ENCODE results near the gene TIE1.

The TIE1 gene

DNA sequence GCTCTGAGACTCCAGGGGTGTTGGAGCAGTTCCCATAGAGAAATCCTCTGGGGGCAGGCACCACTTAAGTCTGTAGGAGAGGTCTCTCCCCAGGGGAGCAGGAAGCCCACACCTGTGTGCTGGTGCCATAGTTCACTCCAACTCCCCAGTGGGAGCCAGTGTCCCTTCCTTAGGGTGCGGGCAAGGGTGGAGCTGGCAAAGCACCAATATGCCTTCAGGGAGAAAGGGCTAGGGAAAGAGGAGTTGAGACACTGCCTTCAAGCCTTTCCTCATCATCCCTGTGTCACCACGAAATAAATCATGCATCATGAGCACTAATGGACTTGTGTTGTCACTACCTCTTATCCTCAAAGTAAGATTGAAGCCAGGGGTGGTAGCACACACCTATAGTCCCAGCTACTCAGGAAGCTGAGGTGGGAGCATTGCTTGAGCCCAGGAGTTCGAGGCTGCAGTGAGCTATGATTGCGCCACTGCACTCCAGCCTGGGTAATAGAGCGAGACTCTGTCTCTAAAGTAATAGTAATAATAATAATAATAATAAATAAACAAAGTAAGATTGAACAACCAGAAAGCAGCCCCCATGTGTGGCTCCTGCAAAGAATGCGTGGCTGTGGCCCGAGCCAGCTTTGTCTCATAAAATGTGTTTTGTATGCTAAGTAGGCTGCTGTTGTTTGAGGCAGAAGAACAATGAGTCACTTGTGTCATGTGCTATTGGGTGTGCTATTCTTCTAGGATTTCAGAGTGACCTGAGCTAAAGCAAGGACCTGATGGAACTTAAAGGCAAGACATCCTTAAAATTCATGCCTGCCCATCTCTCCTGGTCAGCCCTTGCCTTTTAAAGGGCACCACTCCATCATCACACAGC lies 6.7 kb upstream of the TIE1 start:
- no peak for DNase-seq (ENCODE audit: low read depth)

DNA sequence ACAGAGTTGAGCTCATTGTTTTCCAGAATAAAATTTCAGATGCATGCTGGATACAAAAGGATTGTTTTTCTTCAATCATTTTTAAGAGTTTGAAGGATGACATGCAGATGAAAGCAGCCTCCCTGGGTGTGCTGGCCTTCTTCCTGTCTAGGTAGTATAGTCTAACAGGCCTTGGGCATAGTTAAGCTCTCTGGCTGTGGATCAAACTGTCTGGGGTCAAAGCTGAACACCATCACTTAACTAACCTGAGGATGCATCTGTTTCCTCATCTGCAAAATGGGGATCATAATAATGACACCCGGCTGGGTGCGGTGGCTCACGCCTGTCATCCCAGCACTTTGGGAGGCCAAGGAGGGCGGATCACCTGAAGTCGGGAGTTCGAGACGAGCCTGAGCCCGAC lies 6.0 kb upstream of the TIE1 start:
- DNase-seq (ENCODE audit: low read depth), result no peak

DNA sequence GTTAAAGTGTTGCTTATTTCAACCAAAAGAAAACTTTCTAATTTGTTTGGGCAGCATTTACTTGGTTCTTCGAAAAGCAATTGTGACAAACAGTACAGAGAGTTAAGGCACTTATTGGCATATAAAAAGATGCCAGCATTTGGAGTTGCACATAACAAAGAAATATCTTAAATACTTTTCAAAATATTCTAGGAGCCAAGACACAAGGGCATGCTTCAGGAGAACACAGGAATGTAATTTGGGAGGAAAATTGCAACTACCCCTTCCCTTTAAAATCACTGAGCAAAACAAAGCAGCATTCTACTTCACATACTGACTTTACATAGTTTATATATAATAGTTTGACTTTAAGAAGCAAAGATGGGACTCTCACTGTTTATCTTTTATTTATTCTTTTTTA lies 4.6 kb upstream of the TIE1 start:
- no peak for DNase-seq (ENCODE audit: low read depth)

DNA sequence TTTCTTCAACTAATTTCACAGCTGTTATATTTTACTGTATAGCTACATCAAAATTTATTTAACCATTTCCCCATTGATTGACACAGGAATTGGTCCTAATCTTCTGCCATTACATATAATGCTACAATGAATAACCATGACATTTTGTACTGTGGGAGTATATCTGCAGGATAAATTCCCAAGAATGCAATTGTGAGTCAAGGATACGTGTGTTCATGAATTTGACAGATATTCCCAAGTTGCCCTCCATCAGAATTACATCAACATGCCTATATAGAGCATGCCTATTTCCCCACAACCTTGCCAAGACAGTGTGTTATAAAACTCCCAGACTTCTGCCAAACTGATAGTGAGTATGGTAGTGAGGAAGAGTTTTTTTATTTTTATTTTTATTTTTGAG lies 2.7 kb upstream of the TIE1 start:
- DNase-seq (ENCODE audit: low read depth), result no peak

DNA sequence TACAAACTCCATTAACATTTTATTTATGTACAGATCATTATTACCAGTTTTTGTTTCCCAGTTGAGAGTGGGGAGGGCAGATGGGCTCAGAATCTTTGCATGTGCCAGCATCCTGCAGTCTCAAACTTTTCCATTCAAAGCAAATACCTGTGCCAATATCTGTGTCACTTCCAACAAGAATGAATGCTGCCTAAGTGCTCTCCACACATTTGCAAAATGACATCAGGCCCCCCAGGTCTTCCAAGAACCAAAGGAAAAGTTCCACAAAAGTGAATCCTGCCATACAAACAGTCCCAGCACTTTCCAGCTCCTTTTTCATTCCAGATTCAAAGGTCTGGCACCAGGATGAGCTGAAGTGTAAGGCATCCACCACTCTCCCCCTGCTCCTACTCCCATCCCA lies 1.7 kb upstream of the TIE1 start:
- DNase-seq (ENCODE audit: low read depth), result no peak

DNA sequence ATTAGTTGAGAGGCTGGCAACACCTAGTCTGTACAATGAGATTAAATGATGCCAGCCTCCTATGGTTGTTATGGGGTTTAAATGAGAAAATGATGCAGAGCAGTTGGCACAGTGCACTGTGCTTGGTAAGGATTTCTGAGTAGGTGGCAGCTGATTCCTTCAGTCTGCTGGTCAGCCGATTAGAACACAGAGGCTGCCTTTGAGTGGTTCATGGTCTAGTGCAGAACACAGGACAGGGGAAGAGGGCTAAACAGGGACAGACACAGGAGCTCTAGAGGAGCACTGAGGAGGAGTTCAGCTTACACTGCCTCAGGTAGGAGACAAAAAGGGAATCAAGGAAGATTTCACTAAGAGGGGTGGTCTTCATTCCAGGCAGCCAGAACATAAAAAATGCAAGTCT lies 1.4 kb downstream of the TIE1 start:
- no peak for DNase-seq (ENCODE audit: low read depth)

DNA sequence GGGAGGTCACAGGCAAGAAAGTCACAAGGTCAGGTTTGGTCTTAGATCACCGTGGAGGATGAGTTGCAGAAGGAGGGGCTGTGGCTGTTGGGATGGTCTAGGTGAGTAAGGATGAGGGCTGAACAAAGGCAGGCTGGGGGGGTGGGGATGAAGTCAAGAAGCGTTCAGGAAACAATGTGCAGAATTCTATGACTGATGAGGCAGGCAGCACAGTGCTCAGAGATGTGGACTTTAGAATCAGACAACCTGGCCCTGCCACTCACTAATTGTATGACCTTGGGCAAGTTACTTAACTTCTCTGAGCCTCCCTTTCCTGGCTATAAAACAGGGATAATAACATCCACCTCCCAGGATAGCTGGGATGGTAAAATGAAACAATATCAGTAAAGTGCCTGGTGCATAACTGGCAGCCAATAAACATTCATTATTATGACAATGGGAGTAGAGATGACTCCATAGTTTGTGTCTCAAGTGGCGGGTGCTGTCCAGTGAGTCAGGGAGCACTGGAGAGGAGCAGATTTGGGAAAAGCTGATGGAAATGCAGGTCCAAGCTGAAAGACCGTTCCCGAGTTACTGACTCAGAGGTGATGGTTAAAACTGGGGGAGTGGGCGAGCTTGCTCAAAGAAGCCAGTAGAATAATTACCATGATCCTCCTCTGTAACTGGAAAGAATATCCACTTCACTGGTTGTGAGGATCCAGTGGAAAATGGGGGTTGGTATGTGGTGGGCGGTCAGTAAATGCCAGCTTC lies 2.1 kb downstream of the TIE1 start:
- no peak for DNase-seq (ENCODE audit: low read depth)

DNA sequence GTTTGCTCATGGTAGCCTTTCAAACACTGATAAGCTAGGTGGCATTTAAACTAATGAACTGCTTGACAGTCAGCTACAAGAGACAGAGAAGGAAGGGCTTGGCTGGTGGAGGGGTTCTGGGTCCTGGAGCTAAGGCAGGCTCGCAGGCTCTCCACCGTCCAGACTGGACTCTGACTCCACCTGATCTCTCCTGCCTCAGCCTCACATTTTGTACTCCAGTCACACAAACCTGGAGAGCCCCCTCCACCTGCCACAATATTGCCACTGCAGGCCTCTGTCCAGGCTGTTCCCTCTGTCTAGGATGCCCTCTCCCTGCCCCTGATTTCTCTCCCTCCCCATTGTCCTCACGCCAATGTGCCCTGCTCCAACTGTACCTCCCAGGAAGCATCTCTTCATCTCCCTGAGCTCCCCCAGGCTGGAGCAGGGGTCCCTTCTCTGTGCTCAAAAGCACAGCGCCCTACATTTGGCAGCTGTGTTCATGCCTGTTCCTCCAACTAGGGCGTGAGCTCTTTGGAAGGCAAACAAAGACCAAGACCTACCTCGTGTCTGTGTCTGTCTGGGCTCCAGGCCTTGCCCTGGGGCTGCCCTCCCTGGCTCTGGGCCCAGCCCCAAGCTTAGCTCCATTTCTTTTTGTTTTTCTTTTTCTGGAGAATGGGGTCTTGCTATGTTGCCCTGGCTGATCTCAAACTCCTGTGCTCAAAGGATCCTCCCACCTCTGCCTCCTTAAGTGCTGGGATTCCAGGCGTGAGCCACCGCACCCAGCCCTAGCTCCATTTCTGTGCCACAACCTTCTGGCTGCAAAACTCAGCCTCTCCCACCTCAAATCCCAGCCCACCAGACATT lies 2.9 kb downstream of the TIE1 start:
- DNase-seq (ENCODE audit: low read depth), result no peak

DNA sequence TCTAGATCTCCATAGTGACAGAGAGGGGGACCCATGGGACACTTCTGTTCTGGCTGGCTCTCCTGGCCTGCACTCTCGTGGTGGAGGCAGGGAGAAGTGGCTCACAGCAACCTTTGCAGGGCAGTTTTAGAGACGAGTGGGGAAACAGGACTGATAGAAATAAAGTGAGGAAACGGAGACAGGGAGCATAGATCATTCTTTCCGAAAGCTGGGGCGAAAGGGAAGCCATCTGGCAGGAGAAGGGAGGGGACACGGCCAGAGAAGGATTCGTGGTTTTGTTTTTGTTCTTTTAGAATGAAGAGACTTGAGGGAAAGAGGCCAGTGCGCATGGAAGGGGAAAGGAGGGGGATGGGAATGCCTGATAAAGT lies 3.5 kb downstream of the TIE1 start:
- DNase-seq (ENCODE audit: low read depth), result no peak

DNA sequence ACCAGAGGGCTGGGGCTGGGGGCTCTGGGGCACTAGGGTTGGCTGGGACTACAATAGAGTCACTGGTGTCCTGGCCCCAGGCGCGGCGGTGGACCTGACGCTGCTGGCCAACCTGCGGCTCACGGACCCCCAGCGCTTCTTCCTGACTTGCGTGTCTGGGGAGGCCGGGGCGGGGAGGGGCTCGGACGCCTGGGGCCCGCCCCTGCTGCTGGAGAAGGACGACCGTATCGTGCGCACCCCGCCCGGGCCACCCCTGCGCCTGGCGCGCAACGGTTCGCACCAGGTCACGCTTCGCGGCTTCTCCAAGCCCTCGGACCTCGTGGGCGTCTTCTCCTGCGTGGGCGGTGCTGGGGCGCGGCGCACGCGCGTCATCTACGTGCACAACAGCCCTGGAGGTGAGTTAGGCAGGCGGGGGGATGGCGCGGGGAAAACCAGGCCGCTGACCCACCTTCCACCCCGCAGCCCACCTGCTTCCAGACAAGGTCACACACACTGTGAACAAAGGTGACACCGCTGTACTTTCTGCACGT lies 4.1 kb downstream of the TIE1 start:
- no peak for DNase-seq (ENCODE audit: low read depth)

DNA sequence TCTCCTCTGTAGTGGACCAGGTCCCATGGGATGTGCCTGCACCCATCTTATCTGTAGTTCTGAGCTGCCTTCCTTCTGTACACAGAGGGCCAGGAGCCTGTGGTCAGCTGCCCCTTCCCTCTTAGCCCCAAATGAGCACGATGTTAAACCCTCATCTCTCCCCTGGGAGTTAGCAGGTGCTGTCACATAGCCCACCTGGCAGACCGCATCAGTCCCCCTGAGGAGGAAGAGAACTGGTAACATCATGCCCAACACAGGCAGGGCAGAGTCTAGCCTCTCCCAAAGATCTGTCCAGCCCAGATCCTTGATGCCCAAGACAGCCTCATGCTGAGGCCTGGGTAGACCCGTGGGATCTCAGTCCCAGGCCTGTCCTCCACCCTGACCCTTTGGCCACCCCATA lies 4.7 kb downstream of the TIE1 start:
- DNase-seq (ENCODE audit: low read depth), result no peak

DNA sequence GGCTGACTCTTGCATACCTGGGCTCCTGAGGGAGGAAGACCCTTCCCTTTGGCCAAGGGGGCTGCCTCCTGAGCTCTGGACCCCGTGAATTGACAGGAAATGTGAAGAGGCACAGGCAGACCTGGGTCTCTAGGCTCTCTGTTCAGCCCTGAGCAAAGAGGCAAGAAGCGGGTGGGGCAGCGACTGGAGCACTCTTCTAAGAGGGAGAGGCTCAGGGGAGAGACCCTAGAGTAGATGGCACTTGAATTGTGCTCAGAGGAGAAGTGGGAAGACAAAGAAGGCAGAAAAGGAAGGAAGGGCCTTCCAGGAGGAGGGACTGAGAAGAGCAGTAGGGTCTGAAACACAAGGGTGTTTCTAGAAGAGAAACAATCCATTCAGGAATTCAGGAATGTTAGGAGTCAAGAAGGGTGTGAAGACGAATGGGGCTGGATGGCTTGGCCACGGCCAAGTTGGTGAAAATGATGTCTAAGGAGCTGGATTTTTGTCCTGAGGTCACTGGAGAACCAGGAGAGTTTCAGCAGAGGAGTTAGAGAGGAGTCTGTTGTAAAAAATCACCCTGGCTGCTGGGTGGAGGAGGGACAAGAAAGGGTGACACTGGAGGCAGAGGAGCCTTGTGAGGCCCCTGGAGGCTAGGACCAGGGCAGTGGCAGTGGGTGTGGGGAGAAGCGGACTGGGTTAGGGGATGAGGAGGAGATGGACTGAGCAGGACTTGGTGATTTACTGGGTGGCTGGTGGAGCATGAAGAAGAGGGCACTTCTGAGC lies 5.3 kb downstream of the TIE1 start:
- DNase-seq (ENCODE audit: low read depth), result no peak

DNA sequence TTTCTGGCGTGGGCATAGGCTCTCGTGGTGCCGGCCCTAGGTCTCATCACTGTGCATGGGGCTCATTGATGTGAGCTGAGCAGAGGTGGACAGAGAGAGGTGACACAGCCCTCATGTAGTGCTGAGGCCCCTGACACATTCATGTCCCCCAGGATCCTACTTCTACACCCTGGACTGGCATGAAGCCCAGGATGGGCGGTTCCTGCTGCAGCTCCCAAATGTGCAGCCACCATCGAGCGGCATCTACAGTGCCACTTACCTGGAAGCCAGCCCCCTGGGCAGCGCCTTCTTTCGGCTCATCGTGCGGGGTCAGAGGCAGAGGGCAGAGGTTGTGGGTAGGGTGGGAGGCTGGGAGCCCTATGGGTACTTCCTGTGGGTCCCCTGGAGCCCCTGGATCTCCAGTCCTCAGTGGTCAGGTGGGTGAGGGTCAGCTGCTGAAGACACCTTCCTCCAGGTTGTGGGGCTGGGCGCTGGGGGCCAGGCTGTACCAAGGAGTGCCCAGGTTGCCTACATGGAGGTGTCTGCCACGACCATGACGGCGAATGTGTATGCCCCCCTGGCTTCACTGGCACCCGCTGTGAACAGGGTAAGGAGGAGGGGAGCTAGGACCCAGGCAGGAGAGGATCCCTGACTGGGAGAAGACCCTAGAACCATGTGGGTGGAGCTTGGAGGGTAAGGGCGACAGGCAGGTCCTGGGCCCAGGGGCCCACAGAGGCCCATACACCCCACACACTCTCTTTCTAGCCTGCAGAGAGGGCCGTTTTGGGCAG lies 6.1 kb downstream of the TIE1 start:
- DNase-seq (ENCODE audit: low read depth), result no peak

DNA sequence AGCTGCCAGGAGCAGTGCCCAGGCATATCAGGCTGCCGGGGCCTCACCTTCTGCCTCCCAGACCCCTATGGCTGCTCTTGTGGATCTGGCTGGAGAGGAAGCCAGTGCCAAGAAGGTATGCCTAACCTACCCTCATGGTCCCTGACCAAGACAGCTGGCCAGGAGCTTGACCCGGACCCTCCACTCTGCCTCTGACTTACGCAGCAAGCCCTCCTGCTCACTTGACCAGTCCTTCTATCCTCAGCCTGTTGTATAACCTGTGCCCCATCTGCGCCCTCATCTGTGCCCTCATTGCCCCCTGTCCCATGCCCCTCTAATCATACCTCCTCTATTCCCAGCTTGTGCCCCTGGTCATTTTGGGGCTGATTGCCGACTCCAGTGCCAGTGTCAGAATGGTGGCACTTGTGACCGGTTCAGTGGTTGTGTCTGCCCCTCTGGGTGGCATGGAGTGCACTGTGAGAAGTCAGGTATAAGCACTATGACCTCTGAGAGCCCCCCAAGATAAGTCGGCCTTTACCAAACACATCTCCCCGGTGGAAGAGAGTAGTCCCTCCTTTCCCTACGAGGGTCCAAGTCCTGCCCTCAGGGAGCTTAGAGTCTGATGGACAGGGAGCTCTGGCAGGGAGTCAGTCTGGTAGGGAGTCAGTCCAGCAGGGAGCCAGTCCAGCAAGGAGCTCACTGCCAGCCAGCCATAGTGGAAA lies 6.8 kb downstream of the TIE1 start:
- no peak for DNase-seq (ENCODE audit: low read depth)

DNA sequence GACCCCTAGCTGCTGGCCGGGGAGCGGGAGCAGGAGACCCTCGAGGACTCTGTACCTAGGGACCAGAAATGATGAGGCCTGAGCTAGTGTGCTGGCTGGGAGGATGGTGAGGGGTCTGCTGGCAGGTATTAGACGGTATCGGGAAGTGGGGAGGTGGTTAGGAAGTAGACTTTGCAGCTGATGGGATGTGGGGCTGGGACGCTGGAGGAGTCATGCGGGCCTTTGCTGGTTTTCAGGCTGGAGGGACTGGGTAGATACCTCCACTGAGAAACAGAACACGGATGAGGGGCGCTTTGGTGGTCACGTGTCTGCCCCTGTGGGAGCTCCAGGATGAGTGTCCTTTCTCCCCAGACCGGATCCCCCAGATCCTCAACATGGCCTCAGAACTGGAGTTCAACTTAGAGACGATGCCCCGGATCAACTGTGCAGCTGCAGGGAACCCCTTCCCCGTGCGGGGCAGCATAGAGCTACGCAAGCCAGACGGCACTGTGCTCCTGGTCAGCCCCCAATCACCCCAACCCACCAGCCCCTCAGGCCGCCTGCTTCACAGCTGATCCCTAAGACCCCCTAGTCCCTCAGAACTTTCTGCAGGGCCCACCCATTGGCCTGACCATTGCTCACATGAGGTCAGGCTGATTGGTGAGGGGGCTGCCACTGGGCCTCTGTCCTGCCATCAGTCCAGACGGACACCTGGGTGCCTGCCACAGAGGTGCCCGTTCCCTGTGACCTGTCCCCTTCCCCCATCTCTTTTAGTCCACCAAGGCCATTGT lies 8.0 kb downstream of the TIE1 start:
- no peak for DNase-seq (ENCODE audit: low read depth)

DNA sequence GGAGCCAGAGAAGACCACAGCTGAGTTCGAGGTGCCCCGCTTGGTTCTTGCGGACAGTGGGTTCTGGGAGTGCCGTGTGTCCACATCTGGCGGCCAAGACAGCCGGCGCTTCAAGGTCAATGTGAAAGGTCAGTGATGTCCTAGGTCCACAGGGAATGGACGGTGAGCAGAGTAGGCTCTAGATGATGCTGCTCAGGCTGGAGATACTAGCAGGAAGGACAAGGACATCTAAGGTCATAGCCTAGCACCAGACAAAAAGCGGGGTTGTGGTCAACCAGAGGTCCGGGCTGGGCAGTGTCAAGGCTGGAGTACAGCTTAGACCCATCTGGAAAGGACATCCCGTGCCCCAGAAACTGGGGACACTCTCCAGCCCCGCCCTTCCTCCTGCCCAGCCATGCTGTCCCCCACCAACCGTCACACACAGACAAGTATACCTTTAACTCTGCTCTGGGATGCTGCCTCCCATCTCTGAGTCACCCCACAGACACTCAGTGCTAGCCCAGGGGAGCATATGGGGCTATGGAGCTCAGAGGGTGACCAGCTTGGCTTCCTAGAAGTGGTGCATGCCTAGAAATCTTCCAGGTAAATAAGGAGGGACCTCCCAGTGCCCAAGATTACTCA lies 8.7 kb downstream of the TIE1 start:
- DNase-seq (ENCODE audit: low read depth), result no peak

DNA sequence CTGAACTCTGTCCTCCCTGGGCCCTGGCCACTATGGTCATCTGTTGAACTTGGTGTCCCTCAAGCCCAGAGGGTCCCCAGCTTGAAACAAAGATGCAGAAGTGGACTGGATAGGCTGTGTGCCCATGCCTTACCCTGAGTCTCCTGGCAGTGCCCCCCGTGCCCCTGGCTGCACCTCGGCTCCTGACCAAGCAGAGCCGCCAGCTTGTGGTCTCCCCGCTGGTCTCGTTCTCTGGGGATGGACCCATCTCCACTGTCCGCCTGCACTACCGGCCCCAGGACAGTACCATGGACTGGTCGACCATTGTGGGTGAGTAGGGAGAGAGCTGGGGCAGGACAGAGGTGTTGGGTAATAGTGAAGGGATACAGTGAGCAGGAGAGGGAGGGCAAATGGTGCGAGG lies 10.7 kb downstream of the TIE1 start:
- DNase-seq (ENCODE audit: low read depth), result no peak

DNA sequence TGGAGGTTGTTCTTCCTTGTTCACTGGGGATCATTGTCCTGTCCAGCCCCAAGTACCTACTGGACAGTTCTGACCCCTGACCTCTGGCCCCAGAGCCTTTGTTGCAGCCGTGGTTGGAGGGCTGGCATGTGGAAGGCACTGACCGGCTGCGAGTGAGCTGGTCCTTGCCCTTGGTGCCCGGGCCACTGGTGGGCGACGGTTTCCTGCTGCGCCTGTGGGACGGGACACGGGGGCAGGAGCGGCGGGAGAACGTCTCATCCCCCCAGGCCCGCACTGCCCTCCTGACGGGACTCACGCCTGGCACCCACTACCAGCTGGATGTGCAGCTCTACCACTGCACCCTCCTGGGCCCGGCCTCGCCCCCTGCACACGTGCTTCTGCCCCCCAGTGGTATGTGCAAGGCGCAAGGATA lies 11.4 kb downstream of the TIE1 start:
- DNase-seq (ENCODE audit: low read depth), result no peak
